ENCODE results near the gene ZFYVE21. TPM values are rescaled to one million over a fixed set of nuclear protein-coding genes. Genes with fewer than 3 reads are reported as not detected.

ZFYVE21 gene
- total and polyA plus RNA-seq, 4 experiments from 2014 or later: 17.2 to 18.8 (median 17.7) TPM

- Mint-ChIP-seq H3K4me3 (peak overlapping the region in 7 of 8 donors; percentile 24 to 79 (median 67)), H3K27ac (peak overlapping the region in 4 of 7 donors; percentile 12 to 90 (median 66)), H3K4me1 (peaks cover 12 to 55% (median 31%) of the 10 kb centered on the region in 4 donors), H3K9me3 (peaks cover 0 to 6% (median 0%) of the 10 kb centered on the region in 8 donors), H3K27me3 (no peaks in the 10 kb centered on the region), H3K36me3 (peaks cover 0 to 3% of the 10 kb centered on the region in 2 donors)
- intact Hi-C loops (cut with micrococcal nuclease): loop anchor here (2.0 kb wide), 1 partner anchor 133 kb away; the partner anchor contains the start of gene PPP1R13B
- ChIA-PET CTCF (ENCODE audit: partially characterized antibody) (interaction anchor here (0.6 kb wide), 1 partner anchor 19 kb away, joined by 3 read pairs; no protein-coding TSS in a partner anchor), POLR2A (ENCODE audit: partially characterized antibody) (interaction anchor here (1.5 kb wide), 1 partner anchor 9 kb away, joined by 4 read pairs; no protein-coding TSS in a partner anchor)
- H3K27ac ChIP-seq (ENCODE audit: low read depth, low read length): no peak overlapping the region
- H3K4me1 ChIP-seq (ENCODE audit: insufficient read depth, low read length): peaks cover 21% of the 10 kb centered on the region
- no peaks in the 10 kb centered on the region for H3K36me3 ChIP-seq (ENCODE audit: insufficient read depth, low read length)
- no peaks in the 10 kb centered on the region for H3K9me3 ChIP-seq (ENCODE audit: control insufficient read depth in 1 of 2, low read length in 2 of 2)
- peak in 1 of 5 donors; percentile 25 for DNase-seq
- H3K27me3 ChIP-seq (ENCODE audit: insufficient read depth, low read length): no peaks in the 10 kb centered on the region
- H3K4me3 ChIP-seq (ENCODE audit: low read length in 2 of 2): no peak overlapping the region
These were observed 2.1 kb upstream of the ZFYVE21 start for GRCh38 chr14:103713304-103714062.

- H3K36me3 ChIP-seq (ENCODE audit: insufficient read depth, low read length): no peaks in the 10 kb centered on the region
- no peaks in the 10 kb centered on the region for H3K9me3 ChIP-seq (ENCODE audit: control insufficient read depth in 1 of 2, low read length in 2 of 2)
- intact Hi-C loops (cut with micrococcal nuclease): loop anchor here (2.0 kb wide), 1 partner anchor 133 kb away; the partner anchor contains the start of gene PPP1R13B
- no peak overlapping the region for H3K4me3 ChIP-seq (ENCODE audit: low read length in 2 of 2)
- H3K36me3 Mint-ChIP-seq: peaks cover 0 to 3% of the 10 kb centered on the region in 2 donors
- POLR2A ChIA-PET (ENCODE audit: partially characterized antibody): interaction anchor here (1.5 kb wide), 1 partner anchor 10 kb away, joined by 4 read pairs; no protein-coding TSS in a partner anchor
- H3K27ac ChIP-seq (ENCODE audit: low read depth, low read length): no peak overlapping the region
- DNase-seq: no peak
- H3K4me1 Mint-ChIP-seq: peaks cover 12 to 60% (median 33%) of the 10 kb centered on the region in 4 donors
- peaks cover 21% of the 10 kb centered on the region for H3K4me1 ChIP-seq (ENCODE audit: insufficient read depth, low read length)
- H3K27me3 Mint-ChIP-seq: no peaks in the 10 kb centered on the region
- H3K9me3 Mint-ChIP-seq: peaks cover 0 to 2% (median 0%) of the 10 kb centered on the region in 8 donors
- peak overlapping the region; percentile 64 to 94 (median 78) for H3K4me3 Mint-ChIP-seq
- peak overlapping the region in 5 of 7 donors; percentile 12 to 90 (median 78) for H3K27ac Mint-ChIP-seq
- CTCF ChIA-PET (ENCODE audit: partially characterized antibody): interaction anchor here (0.6 kb wide), 1 partner anchor 253 kb away, joined by 4 read pairs; no protein-coding TSS in a partner anchor
- H3K27me3 ChIP-seq (ENCODE audit: insufficient read depth, low read length): no peaks in the 10 kb centered on the region
These were observed 1.4 kb upstream of the ZFYVE21 start for GRCh38 chr14:103714063-103714724.

GRCh38 chr14:103716091-103716801 is 636 bp downstream of the ZFYVE21 start:
- no peak for DNase-seq
- peaks cover 0 to 3% of the 10 kb centered on the region in 2 donors for H3K36me3 Mint-ChIP-seq
- no peaks in the 10 kb centered on the region for H3K9me3 Mint-ChIP-seq
- Histone ChIP-seq H3K36me3 (ENCODE audit: insufficient read depth, low read length) (no peaks in the 10 kb centered on the region), H3K27me3 (ENCODE audit: insufficient read depth, low read length) (no peaks in the 10 kb centered on the region), H3K4me1 (ENCODE audit: insufficient read depth, low read length) (peaks cover 21% of the 10 kb centered on the region), H3K9me3 (ENCODE audit: control insufficient read depth in 1 of 2, low read length in 2 of 2) (no peaks in the 10 kb centered on the region), H3K4me3 (ENCODE audit: low read length in 2 of 2) (peak overlapping the region in 1 of 2 donors; percentile 49), H3K27ac (ENCODE audit: low read depth, low read length) (no peak overlapping the region)
- H3K4me1 Mint-ChIP-seq: peaks cover 17 to 70% (median 36%) of the 10 kb centered on the region in 4 donors
- POLR2A ChIA-PET (ENCODE audit: partially characterized antibody): interaction anchor here (1.0 to 1.7 kb wide), 9 partner anchors 10 to 382 kb away, joined by 3 to 7 read pairs (median 4); partner anchors contain the start of genes BAG5, COA8 and EIF5
- no peaks in the 10 kb centered on the region for H3K27me3 Mint-ChIP-seq
- H3K4me3 Mint-ChIP-seq: peak overlapping the region; percentile 78 to 84 (median 80)
- intact Hi-C loops (cut with micrococcal nuclease): loop anchor here (5.0 kb wide), 1 partner anchor 1306 kb away; the partner anchor contains the start of gene CDCA4
- peak overlapping the region in 2 of 7 donors; percentile 8 to 64 for H3K27ac Mint-ChIP-seq
- CTCF ChIA-PET (ENCODE audit: partially characterized antibody): no interaction called here

GRCh38 chr14:103716899-103717411 is 1.3 kb downstream of the ZFYVE21 start:
- POLR2A ChIA-PET (ENCODE audit: partially characterized antibody): no interaction called here
- Mint-ChIP-seq H3K27ac (peak overlapping the region in 3 of 7 donors; percentile 48 to 64 (median 57)), H3K4me3 (peak overlapping the region; percentile 78 to 84 (median 80)), H3K9me3 (no peaks in the 10 kb centered on the region), H3K4me1 (peaks cover 17 to 74% (median 36%) of the 10 kb centered on the region in 4 donors), H3K27me3 (no peaks in the 10 kb centered on the region), H3K36me3 (peaks cover 0 to 3% of the 10 kb centered on the region in 2 donors)
- no peak for DNase-seq
- no peaks in the 10 kb centered on the region for H3K36me3 ChIP-seq (ENCODE audit: insufficient read depth, low read length)
- no peak overlapping the region for H3K27ac ChIP-seq (ENCODE audit: low read depth, low read length)
- H3K27me3 ChIP-seq (ENCODE audit: insufficient read depth, low read length): no peaks in the 10 kb centered on the region
- no peaks in the 10 kb centered on the region for H3K9me3 ChIP-seq (ENCODE audit: control insufficient read depth in 1 of 2, low read length in 2 of 2)
- intact Hi-C loops (cut with micrococcal nuclease): loop anchor here (5.0 kb wide), 1 partner anchor 1305 kb away; the partner anchor contains the start of gene CDCA4
- CTCF ChIA-PET (ENCODE audit: partially characterized antibody): interaction anchor here (0.6 kb wide), 1 partner anchor 42 kb away, joined by 3 read pairs; no protein-coding TSS in a partner anchor
- peak overlapping the region in 1 of 2 donors; percentile 49 for H3K4me3 ChIP-seq (ENCODE audit: low read length in 2 of 2)
- peaks cover 21% of the 10 kb centered on the region for H3K4me1 ChIP-seq (ENCODE audit: insufficient read depth, low read length)

DNA sequence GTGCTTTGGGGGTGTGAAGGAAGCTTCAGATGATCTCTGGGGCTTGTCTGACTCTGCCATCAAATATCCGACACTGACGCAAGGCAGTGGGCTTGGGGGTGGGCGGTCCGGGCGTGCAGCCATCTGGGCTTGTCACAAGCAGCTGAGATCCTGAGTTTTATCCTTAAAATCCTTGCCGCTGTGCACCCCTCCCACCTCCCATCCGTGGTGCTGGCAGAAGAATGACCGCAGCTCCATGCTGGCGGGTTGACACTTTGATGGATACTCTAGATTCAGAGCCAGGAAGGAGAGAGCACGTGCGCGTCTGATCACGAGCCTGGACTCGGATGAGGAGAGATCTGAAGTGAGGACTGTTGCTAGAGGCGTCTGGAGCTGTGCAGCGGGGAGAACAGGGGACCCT is 3.0 kb downstream of the ZFYVE21 start:
- Mint-ChIP-seq H3K4me1 (peaks cover 16 to 60% (median 34%) of the 10 kb centered on the region in 4 donors), H3K9me3 (no peaks in the 10 kb centered on the region), H3K27ac (peak overlapping the region in 1 of 7 donors; percentile 75), H3K27me3 (no peaks in the 10 kb centered on the region), H3K4me3 (peak overlapping the region in 2 of 8 donors; percentile 15 to 22), H3K36me3 (peaks cover 0 to 3% of the 10 kb centered on the region in 2 donors)
- H3K36me3 ChIP-seq (ENCODE audit: insufficient read depth, low read length): no peaks in the 10 kb centered on the region
- no peaks in the 10 kb centered on the region for H3K27me3 ChIP-seq (ENCODE audit: insufficient read depth, low read length)
- intact Hi-C loops (cut with micrococcal nuclease): loop anchor here (5.0 kb wide), 1 partner anchor 1304 kb away; the partner anchor contains the start of gene CDCA4
- H3K27ac ChIP-seq (ENCODE audit: low read depth, low read length): no peak overlapping the region
- no peak overlapping the region for H3K4me3 ChIP-seq (ENCODE audit: low read length in 2 of 2)
- H3K4me1 ChIP-seq (ENCODE audit: insufficient read depth, low read length): peaks cover 20% of the 10 kb centered on the region
- no peak for DNase-seq
- ChIA-PET POLR2A (ENCODE audit: partially characterized antibody) (no interaction called here), CTCF (ENCODE audit: partially characterized antibody) (no interaction called here)
- H3K9me3 ChIP-seq (ENCODE audit: control insufficient read depth in 1 of 2, low read length in 2 of 2): no peaks in the 10 kb centered on the region

- Mint-ChIP-seq H3K36me3 (peaks cover 0 to 3% of the 10 kb centered on the region in 2 donors), H3K4me1 (peaks cover 16 to 52% (median 29%) of the 10 kb centered on the region in 4 donors), H3K27ac (peak overlapping the region in 3 of 7 donors; percentile 23 to 64 (median 52)), H3K9me3 (no peaks in the 10 kb centered on the region), H3K4me3 (peak overlapping the region in 4 of 8 donors; percentile 15 to 58 (median 37)), H3K27me3 (no peaks in the 10 kb centered on the region)
- Histone ChIP-seq H3K27me3 (ENCODE audit: insufficient read depth, low read length) (no peaks in the 10 kb centered on the region), H3K9me3 (ENCODE audit: control insufficient read depth in 1 of 2, low read length in 2 of 2) (no peaks in the 10 kb centered on the region), H3K4me3 (ENCODE audit: low read length in 2 of 2) (no peak overlapping the region), H3K27ac (ENCODE audit: low read depth, low read length) (no peak overlapping the region), H3K4me1 (ENCODE audit: insufficient read depth, low read length) (peaks cover 9% of the 10 kb centered on the region), H3K36me3 (ENCODE audit: insufficient read depth, low read length) (no peaks in the 10 kb centered on the region)
- DNase-seq: no peak
- ChIA-PET CTCF (ENCODE audit: partially characterized antibody) (no interaction called here), POLR2A (ENCODE audit: partially characterized antibody) (no interaction called here)
- intact Hi-C loops (cut with micrococcal nuclease): loop anchor here (5.0 kb wide), 1 partner anchor 1303 kb away; the partner anchor contains the start of gene CDCA4
These were observed 4.1 kb downstream of the ZFYVE21 start for GRCh38 chr14:103719751-103720150.
